NK-92 (cell line): ENCODE data around the gene NEMP1.

Source experiments
- DNase-seq: peaks from one replicate; lab custom pipeline; 2025; ENCODE audit not compliant: unreplicated experiment; lab: John Stamatoyannopoulos, UW

The NEMP1 gene

DNA sequence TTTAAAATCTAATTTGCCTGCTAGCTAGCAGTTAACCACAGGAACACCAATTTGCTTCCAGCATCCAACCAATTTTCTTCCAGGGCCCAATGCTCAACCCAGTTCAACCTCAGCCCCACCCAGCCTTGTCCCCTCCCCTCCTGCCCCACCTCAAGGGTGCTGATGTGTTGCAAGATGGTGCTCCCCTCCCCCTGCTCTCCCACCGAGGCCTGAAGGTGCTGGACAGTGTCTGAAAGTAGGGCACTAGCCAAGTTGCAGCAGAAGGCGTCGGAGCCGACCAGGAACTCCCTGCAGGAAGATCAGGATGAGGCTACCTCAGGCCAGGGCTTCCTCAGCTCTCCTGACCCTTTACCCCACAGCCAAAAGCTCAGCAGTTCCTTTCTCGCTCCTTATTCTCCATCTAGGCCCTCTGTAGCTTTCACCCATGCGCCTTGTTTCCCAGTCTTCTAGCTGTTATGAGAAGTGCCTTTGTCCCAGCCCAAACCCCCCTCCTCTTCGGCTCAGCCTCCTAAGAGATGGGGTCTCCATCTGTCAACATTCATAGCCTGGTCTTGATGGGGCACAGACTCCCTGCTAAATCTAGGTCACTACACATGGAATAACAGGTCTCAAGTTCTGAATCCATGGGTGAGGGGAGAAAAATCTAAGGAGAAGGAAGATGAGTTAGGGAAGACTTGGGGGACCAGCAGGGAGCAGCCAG is 29.0 kb upstream of the NEMP1 start:
- no peak for DNase-seq

DNA sequence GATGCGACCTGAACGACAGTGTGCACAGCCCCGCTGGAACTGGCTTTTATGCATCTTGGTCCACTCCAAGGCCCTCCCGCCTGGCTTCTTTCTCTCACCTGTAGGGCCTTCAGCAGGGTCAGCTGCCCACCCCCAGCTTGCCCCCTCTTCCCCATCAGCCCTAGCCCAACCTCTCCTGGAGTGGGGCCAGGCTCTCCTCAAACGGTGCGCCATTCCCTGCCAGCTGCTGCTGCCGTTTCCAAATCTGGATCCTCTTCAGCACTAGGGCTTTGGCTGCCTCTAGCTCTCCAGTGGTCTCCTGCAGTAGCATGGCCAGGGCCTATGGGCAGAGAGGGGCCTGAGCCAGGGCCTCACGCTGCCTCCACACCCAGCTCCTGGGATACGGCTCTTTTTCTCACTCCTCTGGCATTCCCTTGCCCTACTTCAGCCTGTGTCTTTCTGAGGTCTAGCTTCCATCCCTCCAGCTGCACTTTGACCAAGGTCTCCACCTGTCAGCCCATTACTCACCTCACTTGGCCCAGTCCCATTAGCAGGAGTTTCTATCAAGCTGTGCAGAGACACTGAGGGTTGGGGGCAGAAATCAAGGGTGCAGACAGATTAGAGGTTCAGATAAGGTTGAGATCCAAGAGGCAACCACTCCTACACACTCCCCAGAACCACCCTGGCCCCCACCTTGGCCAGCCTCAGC is 27.6 kb upstream of the NEMP1 start:
- DNase-seq: no peak

DNA sequence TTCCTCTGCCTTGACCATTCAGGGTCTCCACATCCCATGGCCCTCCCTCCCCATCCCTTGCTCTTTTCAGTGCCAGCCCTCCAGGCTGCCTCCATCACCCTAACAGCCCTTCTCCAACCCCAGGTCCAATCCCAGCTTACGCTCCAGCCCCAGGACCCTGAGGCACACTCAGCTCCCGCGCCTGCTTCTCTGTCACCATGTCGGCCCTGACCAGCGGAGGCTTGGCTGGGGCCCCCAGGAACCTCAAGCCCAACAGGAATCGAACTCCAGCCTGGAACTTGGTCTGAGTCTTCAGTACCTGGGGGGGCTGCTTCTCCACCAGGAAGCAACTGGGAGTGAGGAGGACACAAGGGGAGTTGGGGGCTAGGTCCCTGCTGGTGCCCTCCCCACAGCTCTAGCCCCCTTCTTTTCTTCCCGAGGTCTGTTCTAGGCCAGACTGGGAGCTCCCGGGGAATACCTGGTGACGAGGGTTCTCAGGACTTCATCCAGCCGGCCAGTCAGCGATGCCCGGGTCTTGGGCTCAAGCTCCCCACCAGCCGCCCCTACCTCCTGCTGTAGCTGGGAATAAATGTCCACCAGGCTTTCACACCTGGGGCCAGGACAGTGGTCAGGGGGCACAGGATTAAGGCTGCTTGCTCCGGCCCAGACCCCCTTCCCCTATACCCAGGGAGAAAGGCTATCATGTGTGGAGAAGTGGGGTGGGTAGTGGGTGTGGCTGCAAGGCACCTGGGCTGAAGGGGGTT is 26.6 kb upstream of the NEMP1 start:
- no peak for DNase-seq

DNA sequence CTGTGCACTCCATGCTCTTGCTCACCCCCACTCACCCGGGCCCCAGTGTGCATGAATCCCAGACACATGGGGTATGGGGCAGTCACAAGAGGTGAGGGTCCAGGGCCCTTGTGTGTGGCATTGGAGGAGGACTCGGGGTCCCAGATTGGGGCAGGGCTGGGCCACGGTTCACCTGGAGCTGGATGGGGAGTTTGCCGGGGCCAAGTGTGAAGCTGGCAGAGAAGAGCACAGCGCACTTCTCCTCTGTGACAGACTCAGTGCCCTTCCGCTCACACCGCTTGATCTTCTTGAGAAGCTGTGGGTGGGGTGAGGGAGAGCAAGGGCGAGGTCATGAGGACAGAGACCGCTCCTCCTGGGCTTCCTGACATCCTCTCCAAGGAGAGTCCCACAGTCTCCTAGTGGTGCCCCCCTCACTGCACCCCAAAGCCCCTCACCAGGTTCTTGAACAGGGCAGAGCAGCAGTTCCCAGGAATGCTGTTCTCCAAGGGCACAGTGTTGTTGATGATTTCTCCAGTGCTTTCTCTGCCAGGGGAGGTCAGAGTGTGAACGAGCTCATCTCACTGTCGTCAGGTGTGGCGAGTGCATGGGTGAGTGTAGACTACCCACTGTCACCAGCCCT is 25.8 kb upstream of the NEMP1 start:
- DNase-seq: no peak

DNA sequence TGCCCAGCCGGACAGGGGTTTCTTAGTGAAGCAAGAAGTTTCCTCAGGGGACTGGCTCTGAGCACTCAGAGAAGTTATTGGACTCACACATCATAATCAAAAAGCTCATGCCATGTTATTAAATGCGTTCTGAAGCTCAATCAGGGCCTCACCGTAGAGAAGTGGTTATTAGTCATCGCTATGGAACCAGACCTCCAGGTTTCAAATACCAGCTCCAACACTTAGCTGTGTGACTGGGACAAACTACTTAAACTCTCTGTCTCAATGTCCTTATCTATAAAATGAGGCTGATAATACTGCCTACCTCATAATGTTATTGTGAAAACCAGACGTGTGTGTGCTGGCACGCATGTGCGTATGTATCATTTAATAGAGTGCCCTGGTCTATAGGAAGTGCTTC is 25.3 kb upstream of the NEMP1 start:
- no peak for DNase-seq

DNA sequence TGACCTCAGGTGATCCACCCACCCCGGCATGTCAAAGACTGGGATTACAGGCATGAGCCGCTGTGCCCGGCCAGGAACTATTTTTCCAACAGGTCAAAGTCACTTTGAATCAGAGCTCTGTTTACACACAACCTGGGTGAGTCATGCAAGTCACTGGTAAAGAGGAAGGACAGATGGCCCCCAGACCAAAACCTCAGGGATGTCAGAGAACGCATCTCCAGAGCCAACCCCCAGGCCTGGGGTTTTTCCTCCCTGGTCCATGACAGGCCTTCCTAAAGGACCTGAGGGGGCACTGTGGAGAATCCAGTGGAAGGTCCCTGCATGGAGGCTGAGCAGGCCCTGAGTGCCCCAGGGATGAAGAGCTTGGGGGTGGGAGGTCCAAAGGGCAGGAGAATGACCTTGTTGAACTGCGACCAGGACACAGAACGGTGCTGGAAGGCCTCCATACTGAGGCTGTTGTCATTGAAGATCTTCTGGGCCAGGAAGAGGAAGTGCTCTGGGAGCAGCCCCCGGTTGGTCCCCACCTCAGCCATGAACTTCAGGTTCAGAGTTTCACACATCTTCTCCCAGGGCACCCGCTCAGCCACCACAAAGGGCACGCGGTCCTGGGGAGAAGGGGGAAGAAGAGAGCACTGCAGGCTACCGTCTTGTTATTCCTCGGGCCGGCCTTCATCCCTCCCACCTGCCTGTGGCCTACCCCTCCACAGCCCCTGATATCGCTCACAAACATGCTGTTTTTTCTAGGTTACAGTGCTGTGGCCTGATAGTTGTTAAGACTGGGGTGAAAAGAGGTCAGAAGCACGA is 23.5 kb upstream of the NEMP1 start:
- no peak for DNase-seq

DNA sequence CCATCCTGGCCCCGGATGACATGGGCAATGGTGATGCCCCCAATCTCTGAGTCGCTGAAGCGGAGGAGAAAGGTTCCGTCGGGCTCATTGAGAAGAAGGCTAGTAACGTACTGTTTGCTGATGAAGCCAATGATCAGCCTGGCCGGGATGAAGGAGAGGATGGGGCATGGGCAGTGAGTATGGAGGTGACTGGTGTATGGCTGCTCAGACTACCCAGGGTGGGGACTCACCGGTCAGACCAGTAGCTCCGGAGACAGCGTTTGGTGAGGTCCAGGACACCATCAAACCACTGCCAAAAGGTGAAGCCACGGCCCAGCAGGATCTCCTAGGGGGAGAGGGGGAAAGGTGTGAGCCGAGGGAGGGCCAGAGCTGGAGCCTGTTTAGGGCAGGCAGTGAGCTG is 21.2 kb upstream of the NEMP1 start:
- DNase-seq: no peak

DNA sequence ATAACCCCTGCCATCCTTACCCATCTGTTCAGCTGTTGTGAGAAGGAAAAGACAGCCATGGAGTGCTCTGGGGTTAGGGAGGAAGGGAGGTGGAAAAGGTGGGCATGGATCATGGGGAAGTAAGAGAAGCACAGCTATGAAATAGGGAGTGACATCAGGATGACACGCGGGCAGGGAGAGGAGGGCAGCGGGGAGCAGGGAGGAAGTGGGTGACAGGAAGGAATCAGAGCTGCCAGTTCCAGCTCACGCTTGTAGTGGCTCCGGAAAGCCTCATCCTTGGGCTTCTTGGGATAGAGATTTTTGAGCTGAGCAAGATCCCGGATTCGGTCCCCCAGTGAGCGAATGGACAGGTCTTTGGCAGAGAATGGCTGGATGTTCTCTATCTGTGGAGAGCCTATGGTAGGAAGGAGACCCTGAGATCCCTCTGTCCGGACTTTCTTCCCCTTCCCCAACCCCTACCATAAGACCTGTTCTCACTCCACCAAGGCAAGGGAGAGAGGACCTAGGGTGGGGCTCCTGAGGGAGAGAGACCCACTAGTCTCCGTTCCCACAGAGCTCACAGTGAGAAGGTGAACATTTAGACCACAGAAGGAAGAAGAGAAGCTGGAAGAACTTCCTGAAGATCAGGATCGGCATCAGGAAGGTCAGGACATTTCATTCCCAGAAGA is 20.6 kb upstream of the NEMP1 start:
- DNase-seq: no peak

DNA sequence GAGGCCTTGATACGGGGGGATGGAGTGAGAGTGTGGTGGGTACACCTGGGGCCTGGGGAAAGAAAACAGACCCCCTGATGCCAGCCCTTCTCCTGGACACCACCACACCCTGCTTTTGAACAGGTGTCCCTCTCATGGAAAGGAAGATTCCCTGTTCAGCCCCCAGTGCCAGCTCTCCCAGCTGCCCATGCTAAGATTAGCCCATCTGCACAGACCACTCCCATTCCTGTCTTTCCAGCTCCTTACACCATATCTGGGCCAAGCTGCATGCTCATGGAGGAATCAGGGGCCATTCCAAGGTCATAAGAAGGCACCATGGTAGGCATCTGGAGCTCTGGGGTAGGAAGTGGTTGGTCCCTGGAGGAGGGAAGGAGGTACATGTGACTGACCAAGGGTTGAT is 20.0 kb upstream of the NEMP1 start:
- DNase-seq: no peak

DNA sequence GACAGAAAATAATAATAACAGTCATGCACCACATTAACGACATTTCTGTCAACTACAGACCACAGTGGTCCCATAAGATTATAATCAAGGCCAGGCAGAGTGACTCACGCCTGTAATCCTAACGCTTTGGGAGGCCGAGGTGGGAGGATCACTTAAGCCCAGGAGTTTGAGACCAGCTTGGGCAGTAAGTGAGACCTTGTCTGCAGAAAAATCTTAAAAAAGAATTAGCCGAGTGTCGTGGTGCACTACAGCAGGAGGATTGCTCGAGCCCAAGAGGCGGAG is 18.9 kb upstream of the NEMP1 start:
- DNase-seq: no peak

DNA sequence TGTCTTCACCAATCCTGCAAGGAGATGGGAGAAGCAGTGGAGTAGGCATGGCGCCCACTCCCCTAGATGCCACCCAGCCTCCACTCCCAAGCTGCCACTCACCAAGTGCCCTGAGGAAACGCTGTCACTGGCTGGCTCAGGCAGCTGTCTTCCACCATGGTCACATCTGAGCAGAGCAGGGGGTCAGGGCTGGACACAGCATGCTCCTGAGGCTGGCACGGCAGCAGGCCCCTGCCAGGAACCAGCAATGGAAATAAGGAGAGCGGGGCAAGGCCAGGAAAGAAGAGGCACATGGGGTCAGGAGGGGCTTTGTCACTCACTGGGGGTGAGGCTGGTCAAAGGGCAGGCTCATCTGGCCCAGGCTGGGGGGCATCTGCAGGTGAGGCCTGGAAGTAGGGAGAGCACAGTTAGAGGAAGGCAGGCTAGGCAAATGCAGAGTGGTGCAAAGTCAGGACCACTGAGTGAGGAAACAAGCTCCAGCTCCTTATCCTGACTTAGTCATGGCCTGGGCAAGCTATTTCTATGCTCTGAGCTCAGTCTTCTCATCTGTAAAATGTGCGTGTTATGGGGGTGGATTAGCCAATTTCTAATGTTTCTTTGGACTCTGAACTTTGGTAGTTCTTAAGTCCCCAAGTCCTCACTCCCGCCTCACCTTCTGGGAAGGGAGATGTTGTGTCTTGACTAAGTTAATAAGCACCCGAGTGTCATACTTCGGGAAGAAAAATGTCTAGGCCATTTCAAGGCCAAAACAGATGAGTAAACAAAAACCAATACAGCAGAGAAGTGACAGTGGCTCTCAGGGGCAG is 18.4 kb upstream of the NEMP1 start:
- DNase-seq: no peak

DNA sequence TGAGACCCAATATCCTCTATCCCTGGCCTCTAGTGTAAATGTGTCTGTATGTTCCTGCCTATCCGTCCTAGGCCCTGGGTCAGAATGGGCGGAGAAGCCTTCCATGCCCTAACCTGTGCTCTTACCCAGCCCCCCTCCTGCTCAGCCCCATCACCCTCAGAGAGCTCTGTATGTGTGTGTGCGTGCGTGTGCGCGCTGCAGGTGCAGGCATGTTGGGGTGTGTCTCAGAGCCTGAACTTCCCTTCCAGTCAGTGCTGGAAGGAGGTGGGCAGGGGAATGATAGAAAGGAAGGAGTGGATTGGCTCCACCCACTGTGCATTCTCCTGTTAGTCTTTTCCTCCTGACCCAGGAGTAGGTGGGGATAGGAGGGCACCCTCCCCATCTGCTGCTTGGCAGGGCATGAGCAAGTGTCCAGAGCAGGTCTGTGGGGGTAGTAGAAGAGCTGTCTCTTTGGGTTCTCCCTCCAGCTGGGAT is 17.5 kb upstream of the NEMP1 start:
- no peak for DNase-seq

DNA sequence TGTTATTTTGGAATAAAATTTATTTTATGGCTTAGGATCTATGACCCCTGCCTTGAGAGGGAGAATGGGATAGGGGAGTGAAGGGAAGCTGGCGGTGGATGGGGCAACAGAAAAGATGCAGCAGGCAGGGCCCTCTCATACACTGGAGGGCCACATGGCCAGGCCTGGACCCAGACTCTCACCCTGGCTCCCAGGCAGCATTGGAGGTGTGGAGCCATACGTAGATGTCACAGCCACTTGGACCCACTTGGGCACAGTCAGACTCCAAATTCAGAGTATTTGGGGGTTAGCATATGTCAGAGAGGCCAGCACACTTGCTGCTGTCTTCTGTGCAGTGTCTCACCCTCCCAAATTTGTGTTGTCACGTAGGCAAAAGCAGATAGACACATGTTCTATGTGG is 16.8 kb upstream of the NEMP1 start:
- DNase-seq: no peak

DNA sequence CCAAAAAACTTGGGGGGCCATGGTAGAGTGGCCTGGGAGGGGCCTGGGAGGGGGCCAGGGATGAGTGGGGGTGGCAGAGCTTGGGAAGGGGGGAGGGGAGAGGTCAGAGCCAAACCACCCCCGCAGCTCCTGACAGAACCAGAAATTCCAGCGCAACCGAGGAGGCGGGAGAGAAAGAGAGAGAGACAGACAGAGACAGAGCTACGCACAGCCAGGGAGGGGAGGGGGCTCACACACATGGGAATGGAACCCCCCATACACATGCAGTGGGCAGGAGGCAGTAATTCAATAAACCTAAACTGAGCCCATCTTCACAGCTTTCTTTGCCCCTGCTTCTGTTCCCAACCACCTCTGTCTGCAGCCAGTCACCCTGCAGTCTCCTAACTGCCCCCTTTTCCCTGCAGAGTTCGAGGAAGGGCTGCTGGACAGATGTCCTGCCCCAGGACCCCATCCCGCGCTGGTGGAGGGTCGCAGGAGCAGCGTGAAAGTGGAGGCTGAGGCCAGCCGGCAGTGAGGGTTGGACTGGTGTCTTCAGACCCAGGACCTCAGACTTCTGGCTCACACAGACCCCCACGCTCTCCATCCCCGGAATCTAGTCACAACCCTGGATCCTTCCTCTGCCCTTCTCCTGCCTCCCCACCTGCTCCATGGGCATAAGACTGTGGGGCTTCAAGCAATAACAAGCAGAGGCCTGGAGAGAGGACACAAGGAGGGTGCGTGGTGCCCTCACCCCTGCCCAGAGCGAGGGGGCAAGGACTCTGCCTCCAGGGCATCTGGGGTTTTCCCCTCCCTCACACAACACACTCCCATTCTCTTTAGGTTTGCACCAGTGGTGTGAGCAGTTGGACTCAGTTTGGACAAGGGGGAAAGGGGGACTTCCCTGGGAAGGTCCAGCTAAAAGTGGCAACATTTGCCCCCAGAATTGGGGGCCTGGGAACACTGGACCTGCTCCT is 15.9 kb upstream of the NEMP1 start:
- DNase-seq: no peak

DNA sequence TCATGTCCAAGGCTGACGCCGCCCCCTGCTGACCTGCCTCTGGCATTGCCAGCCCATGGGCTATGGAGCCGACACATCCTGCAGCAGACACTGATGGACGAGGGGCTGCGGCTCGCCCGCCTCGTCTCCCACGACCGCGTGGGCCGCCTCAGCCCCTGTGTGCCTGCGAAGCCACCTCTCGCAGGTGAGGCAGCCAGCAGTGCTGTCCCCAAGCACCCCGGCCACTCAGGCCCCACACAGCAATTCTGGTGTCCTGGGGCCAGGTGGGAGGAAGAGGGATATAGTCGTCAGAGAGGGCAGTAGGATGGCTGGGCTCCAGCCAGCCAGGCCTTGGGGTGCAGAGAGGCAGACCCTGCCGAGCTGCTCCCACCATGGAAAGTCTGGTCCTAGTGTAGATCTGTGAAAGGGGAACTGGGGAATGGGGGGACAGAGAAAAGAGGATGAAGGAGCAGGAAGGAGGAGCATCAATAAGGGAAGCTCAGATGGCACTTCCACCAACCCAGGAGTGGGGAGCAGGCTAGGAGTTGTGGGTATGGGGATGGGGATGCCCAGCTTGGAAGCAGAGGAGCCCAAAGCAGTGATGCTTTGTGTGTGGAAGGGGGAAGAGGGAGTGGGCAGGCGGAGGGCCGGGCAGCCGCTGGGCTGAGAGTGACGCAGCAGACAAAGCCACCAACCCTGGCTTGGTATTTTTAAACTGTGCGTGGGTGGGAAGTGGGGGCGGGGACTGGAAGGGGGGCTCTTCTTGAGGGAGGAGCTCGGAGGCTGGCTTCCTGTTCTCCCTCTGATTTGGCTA is 15.0 kb upstream of the NEMP1 start:
- peak; percentile 1 for DNase-seq

DNA sequence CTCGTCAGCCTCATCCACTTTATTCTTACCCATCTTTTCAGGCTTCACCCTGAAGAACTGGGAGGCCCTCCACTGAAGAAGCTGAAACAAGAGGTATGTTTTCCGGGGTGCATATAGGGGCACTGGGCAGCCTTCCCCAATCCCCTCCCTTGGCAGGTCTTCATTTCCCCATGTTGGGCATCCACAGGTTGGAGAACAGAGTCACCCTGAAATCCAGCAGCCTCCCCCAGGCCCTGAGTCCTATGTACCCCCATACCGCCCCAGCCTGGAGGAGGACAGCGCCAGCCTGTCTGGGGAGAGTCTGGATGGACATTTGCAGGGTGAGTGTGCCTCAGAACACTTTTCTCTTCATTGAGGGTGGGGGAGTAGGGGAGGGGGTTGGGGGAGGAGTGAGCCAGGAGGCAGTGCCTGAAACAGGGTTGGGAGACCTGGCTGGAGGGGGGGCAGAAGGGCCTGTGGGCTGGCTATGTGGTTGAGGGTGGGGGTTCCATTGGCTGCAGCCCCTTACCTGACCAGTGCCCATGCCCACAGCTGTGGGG is 14.4 kb upstream of the NEMP1 start:
- DNase-seq: no peak

DNA sequence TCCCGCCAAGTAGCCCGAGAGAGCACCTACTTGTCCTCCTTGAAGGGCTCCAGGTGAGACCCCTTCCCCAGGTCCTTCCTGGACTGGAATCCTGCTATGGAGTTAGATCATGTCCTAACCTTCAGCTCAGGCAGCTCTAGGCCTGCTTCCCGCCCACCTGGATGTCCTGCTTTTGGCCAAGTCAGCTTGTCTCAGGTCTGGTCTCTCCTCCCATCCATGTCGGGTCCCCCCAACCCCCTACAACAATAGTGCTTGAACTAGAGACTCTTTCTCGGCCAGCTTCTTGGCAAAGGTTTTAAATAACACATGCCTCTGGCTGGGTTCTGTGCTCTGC is 13.9 kb upstream of the NEMP1 start:
- no peak for DNase-seq
